ENCODE measurements around the gene BRINP3.

BRINP3 gene

GRCh38 chr1:190179817-190180216, 297.8 kb downstream of the BRINP3 start:
- H3K9me3 ChIP-seq (ENCODE audit: low read length), result no peaks in the 10 kb centered on the region
- no peaks in the 10 kb centered on the region for H3F3A ChIP-seq (ENCODE audit: insufficient read depth, low read length)
- no peak overlapping the region for H3K27ac ChIP-seq (ENCODE audit: low read depth, low read length, poor library complexity, severe bottlenecking)
- no peaks in the 10 kb centered on the region for H3K36me3 ChIP-seq (ENCODE audit: insufficient read depth, low read length)
- no peaks in the 10 kb centered on the region for H4K20me1 ChIP-seq (ENCODE audit: insufficient read depth, low read length)
- no peaks in the 10 kb centered on the region for H3K9me2 ChIP-seq (ENCODE audit: low read depth, low read length)
- H2AFZ ChIP-seq (ENCODE audit: low read length), result no peak overlapping the region
- no peaks in the 10 kb centered on the region for H3K4me1 ChIP-seq (ENCODE audit: insufficient read depth, low read length, severe bottlenecking)
- no peaks in the 10 kb centered on the region for H3K79me2 ChIP-seq (ENCODE audit: insufficient read depth, low read length)
- TF ChIP-seq CTCF (IDR thresholded peaks at IDR 0.05; ENCODE audit: low read length), result no peak
- TF ChIP-seq EZH2 (IDR thresholded peaks at IDR 0.05; ENCODE audit: borderline replicate concordance, low read length), result no peak
- no peaks in the 10 kb centered on the region for H3K27me3 ChIP-seq (ENCODE audit: insufficient read depth, low read length)
- H3K4me2 ChIP-seq (ENCODE audit: low read length), result no peak overlapping the region
- no peak overlapping the region for H3K4me3 ChIP-seq (ENCODE audit: low read depth, low read length, poor library complexity, severe bottlenecking)
- no peak overlapping the region for H3K9ac ChIP-seq (ENCODE audit: low read length)

DNA sequence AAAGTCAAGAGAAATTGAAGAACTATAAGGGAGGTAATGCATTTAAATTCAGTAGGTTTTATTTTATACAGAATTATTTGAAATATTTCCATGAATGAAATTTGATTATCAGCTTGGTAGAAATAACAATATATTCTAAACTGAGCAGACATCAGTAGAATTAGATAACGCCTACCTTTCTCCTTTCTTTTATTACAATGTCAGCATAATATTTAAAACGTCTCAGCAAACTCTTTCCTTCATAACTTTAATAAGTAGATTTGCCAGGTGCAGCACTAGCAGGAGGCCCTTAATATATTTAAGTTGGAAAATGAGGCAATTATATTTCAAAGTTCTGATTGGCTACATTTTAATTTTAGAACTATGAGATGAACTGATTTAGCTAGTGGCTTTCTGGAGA, 298.8 kb downstream of the BRINP3 start:
- Histone ChIP-seq H3K27ac (ENCODE audit: low read depth, low read length, poor library complexity, severe bottlenecking) (no peak overlapping the region), H3K36me3 (ENCODE audit: insufficient read depth, low read length) (no peaks in the 10 kb centered on the region), H3K4me2 (ENCODE audit: low read length) (no peak overlapping the region), H3K9me3 (ENCODE audit: low read length) (no peaks in the 10 kb centered on the region), H4K20me1 (ENCODE audit: insufficient read depth, low read length) (no peaks in the 10 kb centered on the region), H2AFZ (ENCODE audit: low read length) (no peak overlapping the region), H3K79me2 (ENCODE audit: insufficient read depth, low read length) (no peaks in the 10 kb centered on the region), H3K4me3 (ENCODE audit: low read depth, low read length, poor library complexity, severe bottlenecking) (no peak overlapping the region), H3K9ac (ENCODE audit: low read length) (no peak overlapping the region), H3K27me3 (ENCODE audit: insufficient read depth, low read length) (no peaks in the 10 kb centered on the region), H3F3A (ENCODE audit: insufficient read depth, low read length) (no peaks in the 10 kb centered on the region), H3K4me1 (ENCODE audit: insufficient read depth, low read length, severe bottlenecking) (no peaks in the 10 kb centered on the region), H3K9me2 (ENCODE audit: low read depth, low read length) (no peaks in the 10 kb centered on the region)
- TF ChIP-seq EZH2 (IDR thresholded peaks at IDR 0.05; ENCODE audit: borderline replicate concordance, low read length) (no peak), CTCF (IDR thresholded peaks at IDR 0.05; ENCODE audit: low read length) (no peak)

- no peak overlapping the region for H3K9ac ChIP-seq (ENCODE audit: low read length)
- no peaks in the 10 kb centered on the region for H3K4me1 ChIP-seq (ENCODE audit: insufficient read depth, low read length, severe bottlenecking)
- no peaks in the 10 kb centered on the region for H3F3A ChIP-seq (ENCODE audit: insufficient read depth, low read length)
- TF ChIP-seq EZH2 (IDR thresholded peaks at IDR 0.05; ENCODE audit: borderline replicate concordance, low read length) (no peak), CTCF (IDR thresholded peaks at IDR 0.05; ENCODE audit: low read length) (no peak)
- H4K20me1 ChIP-seq (ENCODE audit: insufficient read depth, low read length), result no peaks in the 10 kb centered on the region
- no peak overlapping the region for H3K27ac ChIP-seq (ENCODE audit: low read depth, low read length, poor library complexity, severe bottlenecking)
- no peak overlapping the region for H3K4me3 ChIP-seq (ENCODE audit: low read depth, low read length, poor library complexity, severe bottlenecking)
- no peak overlapping the region for H2AFZ ChIP-seq (ENCODE audit: low read length)
- no peaks in the 10 kb centered on the region for H3K9me3 ChIP-seq (ENCODE audit: low read length)
- no peaks in the 10 kb centered on the region for H3K27me3 ChIP-seq (ENCODE audit: insufficient read depth, low read length)
- no peak overlapping the region for H3K4me2 ChIP-seq (ENCODE audit: low read length)
- H3K9me2 ChIP-seq (ENCODE audit: low read depth, low read length), result no peaks in the 10 kb centered on the region
- H3K79me2 ChIP-seq (ENCODE audit: insufficient read depth, low read length), result no peaks in the 10 kb centered on the region
- no peaks in the 10 kb centered on the region for H3K36me3 ChIP-seq (ENCODE audit: insufficient read depth, low read length)
These were observed 300.1 kb downstream of the BRINP3 start for GRCh38 chr1:190177555-190177954.
